COLO668 (cell line): ENCODE measurements around the gene B3GNT4.
A peak's percentile ranks its signal among the peaks of the same experiment; 100 is the strongest.
"Not testable (repeated sequence)": the region's sequence is repeated elsewhere in the genome, so short reads cannot be mapped to it uniquely, and the experiment has no call there.

ENCODE experiments used
- DNase-seq: peaks from one replicate; lab custom pipeline; 2025; ENCODE audit not compliant: unreplicated experiment; lab: John Stamatoyannopoulos, UW

Gene B3GNT4

DNA sequence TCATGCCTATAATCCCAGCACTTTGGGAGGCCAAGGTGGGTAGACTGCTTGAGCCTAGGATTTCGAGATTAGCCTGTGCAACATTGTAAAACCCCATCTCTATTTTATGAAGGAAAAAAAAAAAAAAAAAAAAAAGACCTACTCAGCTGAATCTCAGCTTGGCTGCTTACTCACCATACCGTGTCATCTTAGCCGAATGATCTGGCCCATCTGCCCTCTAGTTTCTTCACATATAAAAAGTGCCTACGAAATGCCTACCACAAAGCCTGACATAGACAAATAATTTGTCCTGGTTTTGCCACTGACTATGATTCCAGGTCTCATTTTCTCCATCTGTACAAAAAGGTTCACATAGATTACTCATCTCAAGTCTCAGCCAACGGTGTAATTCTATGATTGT is 12.3 kb downstream of the B3GNT4 start:
- DNase-seq, result no peak

GRCh38 chr12:122216445-122216844 is 12.9 kb downstream of the B3GNT4 start:
- no peak for DNase-seq

- DNase-seq, result peak; percentile 100
These were observed 22.3 kb downstream of the B3GNT4 start, which contains the start of gene DIABLO for GRCh38 chr12:122225683-122226365. Gene DIABLO (minus strand): TSS chr12:122226052. CDS start chr12:122226014, 38 bp downstream.

GRCh38 chr12:122226366-122227125 is 23.0 kb downstream of the B3GNT4 start:
- peak; percentile 59 for DNase-seq

DNA sequence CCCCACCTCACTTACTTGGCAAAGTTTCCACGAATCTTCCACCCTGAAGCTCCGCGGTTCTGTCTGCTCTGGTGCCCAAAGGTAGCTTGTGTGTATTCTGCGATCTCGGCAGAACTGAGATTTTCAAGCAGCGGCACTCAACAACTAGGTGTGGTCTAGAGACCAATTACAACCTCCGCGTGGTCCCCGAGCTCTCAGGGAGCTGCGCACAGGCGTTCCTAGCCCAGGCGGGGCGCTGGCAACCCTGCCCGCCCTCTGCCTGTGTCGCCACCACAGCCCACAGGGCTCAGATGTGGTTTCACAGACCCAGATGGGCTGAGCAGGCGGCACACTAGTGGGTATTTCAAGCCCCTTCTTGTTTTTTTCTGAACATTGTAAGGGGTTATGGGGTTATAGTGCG is 23.8 kb downstream of the B3GNT4 start:
- no peak for DNase-seq

- DNase-seq, result no peak
These were observed 24.6 kb downstream of the B3GNT4 start for GRCh38 chr12:122228092-122228491.

- no peak for DNase-seq
These were observed 27.3 kb downstream of the B3GNT4 start for GRCh38 chr12:122230798-122231197.

- no peak for DNase-seq
These were observed 29.2 kb downstream of the B3GNT4 start for GRCh38 chr12:122232691-122233090.

- DNase-seq, result no peak
These were observed 32.2 kb downstream of the B3GNT4 start for GRCh38 chr12:122235741-122236140.

DNA sequence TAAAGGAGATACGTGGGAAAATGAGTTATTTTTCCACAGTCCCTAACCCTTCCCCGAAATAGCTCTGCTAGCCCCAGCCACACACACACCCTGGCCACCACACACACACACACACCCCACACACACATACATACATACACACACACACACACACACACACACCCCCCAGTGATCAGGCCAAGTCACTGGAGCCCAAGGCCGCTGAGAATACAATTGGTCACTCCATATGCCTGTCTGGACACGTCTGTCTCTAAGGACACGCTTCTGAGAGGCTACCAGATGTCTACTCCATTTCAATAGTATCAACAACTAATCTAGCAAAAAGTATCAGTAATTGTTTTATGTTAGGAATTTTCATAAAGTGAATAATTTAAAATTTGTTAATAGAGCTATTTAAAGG is 35.4 kb downstream of the B3GNT4 start:
- peak; percentile 25 for DNase-seq

- no peak for DNase-seq
These were observed 40.5 kb downstream of the B3GNT4 start for GRCh38 chr12:122243965-122244364.

DNA sequence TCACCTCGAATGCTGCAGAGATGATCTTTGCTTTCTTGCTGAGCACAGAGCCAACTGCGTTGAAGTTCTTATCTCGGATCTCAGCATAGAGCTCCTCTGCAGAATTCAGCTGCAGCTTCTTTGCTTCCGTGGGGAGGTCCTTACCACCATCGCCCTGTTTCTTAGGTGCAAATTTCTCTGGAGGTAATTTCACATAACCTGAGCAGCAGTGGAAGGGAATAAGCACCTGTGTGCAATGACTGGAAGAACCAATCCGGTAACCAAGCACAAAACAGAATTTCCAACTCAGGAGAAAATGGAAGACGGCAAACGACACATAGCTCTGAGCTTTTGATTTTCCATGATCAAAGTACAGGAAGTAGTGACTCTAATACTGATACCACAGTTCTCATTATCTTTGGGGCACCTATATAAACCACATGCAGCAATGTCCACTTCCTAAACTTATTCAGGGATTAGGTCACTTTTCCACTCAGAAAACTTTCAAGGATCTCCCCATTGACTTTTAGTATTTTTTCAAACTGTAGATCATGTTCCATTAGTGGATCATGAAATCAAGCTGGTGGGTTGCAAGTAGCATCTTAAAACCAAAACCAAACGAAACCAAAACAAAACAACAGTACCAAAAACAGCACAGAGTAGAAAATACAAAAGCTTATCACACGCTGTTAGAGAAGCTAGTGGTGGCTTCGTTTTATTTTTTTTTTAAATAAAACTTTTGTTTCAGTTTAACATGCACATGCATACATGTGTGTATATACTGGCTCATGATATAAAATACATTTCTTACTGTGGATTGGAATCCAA is 41.3 kb downstream of the B3GNT4 start:
- DNase-seq, result no peak

DNA sequence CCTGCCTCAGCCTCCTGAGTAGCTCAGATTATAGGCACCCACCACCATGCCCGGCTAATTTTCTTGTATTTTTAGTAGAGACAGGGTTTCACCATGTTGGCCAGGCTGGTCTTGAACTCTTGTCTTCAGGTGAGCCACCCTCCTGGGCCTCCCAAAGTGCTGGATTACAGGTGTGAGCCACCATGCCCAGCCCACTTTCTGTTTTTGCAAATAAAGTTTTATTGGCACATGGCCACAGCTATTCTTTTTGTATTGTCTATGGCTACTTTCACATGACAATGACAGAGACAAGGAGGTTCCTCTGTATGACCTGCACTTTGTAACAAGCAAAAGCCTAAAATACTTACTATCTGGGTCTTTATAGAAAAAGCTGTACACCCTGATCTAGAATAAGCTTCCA is 42.0 kb downstream of the B3GNT4 start:
- no peak for DNase-seq

DNA sequence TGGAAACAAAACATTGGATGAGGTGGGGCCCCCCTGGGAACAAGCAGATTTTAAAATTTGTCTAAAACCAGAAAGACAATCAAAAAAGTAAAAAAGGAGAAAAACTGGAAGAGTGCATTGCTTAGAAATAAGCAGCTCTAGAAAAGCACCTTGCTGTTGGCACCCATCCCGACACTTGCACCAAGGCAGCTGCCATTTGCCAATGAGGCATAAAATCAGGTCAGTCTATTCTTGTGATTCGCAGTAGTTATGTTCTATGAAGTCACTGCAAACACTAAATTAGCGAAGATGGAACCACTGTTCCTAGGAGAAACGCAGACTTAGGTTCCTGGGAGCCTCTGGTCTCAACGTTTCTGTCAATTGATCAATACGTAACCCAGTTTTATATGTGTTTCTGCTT is 46.5 kb downstream of the B3GNT4 start:
- no peak for DNase-seq

- DNase-seq, result no peak
These were observed 47.0 kb downstream of the B3GNT4 start for GRCh38 chr12:122250536-122250935.

DNA sequence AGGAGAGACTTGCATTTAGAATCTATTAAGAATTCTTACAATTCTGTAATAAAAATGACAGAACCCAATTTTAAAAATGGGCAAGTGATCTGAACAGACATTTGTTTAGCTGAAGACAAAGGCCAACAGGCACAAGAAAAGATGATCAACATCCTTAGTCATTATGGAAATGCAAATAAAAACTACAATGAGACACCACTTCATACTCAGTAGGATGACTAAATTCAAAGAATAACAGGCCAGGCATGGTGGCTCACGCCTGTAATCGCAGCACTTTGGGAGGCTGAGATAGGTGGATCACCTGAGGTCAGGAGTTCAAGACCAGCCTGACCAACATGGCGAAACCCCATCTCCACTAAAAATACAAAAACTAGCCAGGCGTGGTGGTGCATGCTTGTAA is 55.0 kb downstream of the B3GNT4 start:
- DNase-seq, result not testable (repeated sequence)
